Ascending aorta (tissue), 2 donors: Measurements from ENCODE around the gene ENO3. TPM values are rescaled to one million over a fixed set of nuclear protein-coding genes. Genes with fewer than 3 reads are reported as not detected.

ENCODE experiments used
- DNase-seq, 2 donors: peaks; one replicate each; pipeline ENCODE4 v3.0.0-alpha.2; 2019; ENCODE audit warnings: low spot score in 2 of 2
- H3K27ac ChIP-seq, 2 donors: fragments of 200-600 bp; sonication (generic); one replicate each; pipeline ENCODE4 v1.5.1; 2016 to 2017; ENCODE audit warnings: mild to moderate bottlenecking in 1 of 2
- H3K27me3 ChIP-seq: fragments of 200-600 bp; sonication (generic); one replicate; pipeline ENCODE4 v1.5.1; 2017
- H3K36me3 ChIP-seq, 2 donors: fragments of 200-600 bp; sonication (generic); one replicate each; pipeline ENCODE4 v1.5.1; 2016
- H3K4me1 ChIP-seq, 2 donors: fragments of 200-600 bp; sonication (generic); one replicate each; pipeline ENCODE4 v1.5.1; 2016 to 2017; ENCODE audit warnings: mild to moderate bottlenecking in 1 of 2
- H3K4me3 ChIP-seq, 2 donors: fragments of 200-600 bp; sonication (generic); one replicate each; pipeline ENCODE4 v1.5.1; 2016 to 2017; ENCODE audit warnings: mild to moderate bottlenecking in 1 of 2
- H3K9me3 ChIP-seq, 2 donors: fragments of 200-600 bp; sonication (generic); one replicate each; pipeline ENCODE4 v1.5.1; 2016
- intact Hi-C: fragments of 100-400 bp; cut with DNase I; formaldehyde crosslinking; loops from one replicate; pipeline ENCODE4 v1.15.1; 2023
- total RNA-seq: library from RNA; depleted of rRNA; stranded (reverse); fragments of >200 nt; gene quantifications from one replicate; pipeline ENCODE4 v1.1.0, GENCODE V29; 2016
- TF ChIP-seq, protein P1 (sequence below), 3 experiments: fragments of 200-600 bp in 2 of 3; fragments of 450-650 bp in 1 of 3; sonication (generic) in 2 of 3; IDR thresholded peaks; one replicate each; pipeline ENCODE4 v1.5.1; 2016 to 2019; ENCODE audit warnings: antibody characterized with exemption in 3 of 3, mild to moderate bottlenecking in 1 of 3, moderate library complexity in 1 of 3

Gene ENO3
- total RNA-seq, 1 donor from 2014 or later, result not detected

DNA sequence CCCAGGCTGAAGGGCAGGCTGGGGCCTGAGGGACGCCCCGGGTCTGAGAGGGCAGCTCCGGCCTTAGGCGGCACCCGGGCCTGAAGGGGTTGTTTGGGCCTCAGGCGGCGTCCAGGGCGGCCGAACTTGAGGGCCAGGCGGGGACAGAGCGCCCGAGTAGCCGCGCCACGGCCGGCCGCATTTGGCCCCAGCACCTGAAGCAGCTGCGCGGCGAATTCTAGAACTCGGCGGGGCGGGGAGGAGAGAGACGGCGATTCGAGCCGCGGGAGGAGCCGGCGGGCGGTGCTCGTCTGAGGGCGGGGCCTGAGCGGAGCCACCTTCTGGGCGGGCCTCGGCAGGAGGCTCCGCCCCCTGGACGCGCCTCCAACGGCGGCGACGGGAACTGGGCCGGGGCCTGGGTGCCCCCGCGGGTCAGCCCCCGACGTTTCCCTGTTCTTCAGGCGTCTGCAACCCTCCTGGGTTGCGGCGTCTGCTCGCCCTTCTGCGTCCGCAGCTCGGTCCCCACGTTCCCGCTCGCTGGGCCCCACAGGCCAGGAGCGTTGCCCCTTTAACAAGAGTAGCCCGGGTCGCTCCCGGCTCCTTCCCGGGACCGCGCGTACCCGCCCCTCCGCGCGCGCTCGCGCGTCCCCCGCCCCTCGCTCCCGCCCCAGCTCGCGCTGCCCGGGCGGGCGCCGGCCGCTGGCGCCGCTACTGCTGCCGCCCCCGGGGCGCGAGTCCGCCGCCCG lies 46.5 kb downstream of the ENO3 start, which contains the start of the genes INCA1 and KIF1C:
Gene INCA1 (minus strand): TSS at position 221 of the 725 bp plus-strand sequence. CDS start 3,085 bp downstream, outside the sequence.
Gene KIF1C (plus strand): TSS at position 649 of the 725 bp plus-strand sequence. CDS start 2,297 bp downstream, outside the sequence.
- peaks cover 6 to 17% of the 10 kb centered on the region in 2 donors for H3K4me1 ChIP-seq
- peak within 1 kb of the TSS; percentile 80 to 99 for H3K4me3 ChIP-seq
- TF ChIP-seq, protein P1, sequence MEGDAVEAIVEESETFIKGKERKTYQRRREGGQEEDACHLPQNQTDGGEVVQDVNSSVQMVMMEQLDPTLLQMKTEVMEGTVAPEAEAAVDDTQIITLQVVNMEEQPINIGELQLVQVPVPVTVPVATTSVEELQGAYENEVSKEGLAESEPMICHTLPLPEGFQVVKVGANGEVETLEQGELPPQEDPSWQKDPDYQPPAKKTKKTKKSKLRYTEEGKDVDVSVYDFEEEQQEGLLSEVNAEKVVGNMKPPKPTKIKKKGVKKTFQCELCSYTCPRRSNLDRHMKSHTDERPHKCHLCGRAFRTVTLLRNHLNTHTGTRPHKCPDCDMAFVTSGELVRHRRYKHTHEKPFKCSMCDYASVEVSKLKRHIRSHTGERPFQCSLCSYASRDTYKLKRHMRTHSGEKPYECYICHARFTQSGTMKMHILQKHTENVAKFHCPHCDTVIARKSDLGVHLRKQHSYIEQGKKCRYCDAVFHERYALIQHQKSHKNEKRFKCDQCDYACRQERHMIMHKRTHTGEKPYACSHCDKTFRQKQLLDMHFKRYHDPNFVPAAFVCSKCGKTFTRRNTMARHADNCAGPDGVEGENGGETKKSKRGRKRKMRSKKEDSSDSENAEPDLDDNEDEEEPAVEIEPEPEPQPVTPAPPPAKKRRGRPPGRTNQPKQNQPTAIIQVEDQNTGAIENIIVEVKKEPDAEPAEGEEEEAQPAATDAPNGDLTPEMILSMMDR (IDR thresholded peaks at IDR 0.05), result peak in 2 of 3 experiments; percentile 12 to 42
- H3K27me3 ChIP-seq, result no peaks in the 10 kb centered on the region
- H3K36me3 ChIP-seq, result peaks cover 14 to 19% of the 10 kb centered on the region in 2 donors
- no peaks in the 10 kb centered on the region for H3K9me3 ChIP-seq
- peak within 1 kb of the TSS; percentile 94 to 95 for H3K27ac ChIP-seq
- intact Hi-C loops, result loop anchor here (1.0 kb wide), 4 partner anchors 9 to 58 kb away; partner anchors contain the start of gene SPAG7
- DNase-seq, result peak; percentile 56 to 95

DNA sequence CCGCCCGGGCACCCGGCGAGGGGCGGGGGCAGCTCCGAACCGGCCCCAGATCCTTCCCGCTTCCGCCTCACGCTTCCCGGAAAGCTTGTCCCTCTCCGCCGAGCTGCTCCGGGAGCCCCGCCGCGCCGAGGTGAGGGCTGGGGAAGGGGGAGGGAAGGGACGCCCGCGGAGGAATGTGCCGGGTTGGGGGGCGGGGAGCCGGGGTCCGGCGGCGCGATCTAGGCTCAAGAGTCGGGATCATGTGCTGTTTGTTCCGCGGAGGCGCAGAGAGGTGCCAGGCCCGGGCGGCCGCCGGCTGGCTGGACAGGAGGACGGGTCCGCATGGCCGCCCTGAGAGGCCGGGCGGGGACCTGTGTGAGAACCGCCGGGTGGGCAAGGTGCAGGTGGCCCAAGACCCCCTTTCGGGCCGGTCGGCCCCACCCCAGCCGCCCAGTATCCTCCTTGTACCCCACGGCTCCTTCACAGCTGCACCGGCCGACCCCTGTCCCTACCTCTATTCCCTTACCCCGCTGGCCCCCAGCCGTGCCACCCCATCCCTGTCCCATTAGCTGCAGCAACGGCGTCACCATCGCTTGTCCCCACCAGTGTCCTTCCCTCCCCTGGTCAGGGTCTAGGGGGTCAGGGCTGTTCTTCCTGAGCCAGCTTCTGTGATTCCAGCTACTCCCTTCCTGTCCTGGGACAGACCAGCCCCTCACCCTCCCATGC lies 47.3 kb downstream of the ENO3 start:
- Histone ChIP-seq H3K4me1 (peaks cover 6 to 17% of the 10 kb centered on the region in 2 donors), H3K9me3 (no peaks in the 10 kb centered on the region), H3K27ac (peak overlapping the region; percentile 94 to 95), H3K27me3 (no peaks in the 10 kb centered on the region), H3K36me3 (peaks cover 22 to 26% of the 10 kb centered on the region in 2 donors), H3K4me3 (peak overlapping the region; percentile 80 to 99)
- TF ChIP-seq, protein P1 (IDR thresholded peaks at IDR 0.05), result no peak
- DNase-seq, result peak in 1 of 2 donors; percentile 77
- intact Hi-C loops, result no loop called here

DNA sequence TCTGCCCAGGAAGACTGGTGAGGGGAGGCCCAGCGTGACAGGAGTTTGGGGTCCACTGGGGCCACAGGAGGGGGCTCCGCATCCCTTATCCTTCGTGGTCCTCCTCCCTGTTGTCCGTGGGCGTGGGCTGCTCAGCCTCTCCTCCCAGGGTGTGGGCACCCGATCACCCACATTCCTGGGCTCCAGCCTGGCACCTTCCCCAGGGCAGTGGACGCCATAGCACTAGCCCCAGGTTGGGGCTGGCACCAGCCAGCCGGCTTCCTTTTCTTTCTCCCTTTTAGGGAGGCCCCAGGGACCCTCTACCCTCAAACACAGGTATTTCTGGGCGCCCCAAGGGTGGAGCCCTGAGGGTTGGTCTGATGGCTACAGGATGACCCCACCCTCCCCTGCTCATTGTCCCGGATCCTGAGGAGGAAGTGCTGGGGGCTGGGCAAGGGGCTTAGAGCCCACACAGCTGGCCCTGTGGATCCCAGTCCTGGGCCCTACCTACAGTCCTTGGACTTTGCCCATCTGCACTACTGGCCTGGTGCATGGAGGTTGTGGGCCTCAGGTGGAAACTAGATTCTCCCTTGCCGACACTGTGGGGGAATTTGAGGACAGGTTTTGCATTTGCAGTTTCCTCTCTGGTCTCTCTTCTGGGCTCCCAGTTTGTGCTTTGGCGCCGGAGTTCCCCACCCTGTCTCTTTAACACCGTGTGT lies 48.0 kb downstream of the ENO3 start:
- Histone ChIP-seq H3K4me3 (peak overlapping the region; percentile 80 to 99), H3K4me1 (peaks cover 6 to 17% of the 10 kb centered on the region in 2 donors), H3K27ac (peak overlapping the region; percentile 94 to 95), H3K27me3 (no peaks in the 10 kb centered on the region), H3K9me3 (no peaks in the 10 kb centered on the region), H3K36me3 (peaks cover 29 to 33% of the 10 kb centered on the region in 2 donors)
- TF ChIP-seq, protein P1 (IDR thresholded peaks at IDR 0.05), result no peak
- no peak for DNase-seq
- intact Hi-C loops, result no loop called here

DNA sequence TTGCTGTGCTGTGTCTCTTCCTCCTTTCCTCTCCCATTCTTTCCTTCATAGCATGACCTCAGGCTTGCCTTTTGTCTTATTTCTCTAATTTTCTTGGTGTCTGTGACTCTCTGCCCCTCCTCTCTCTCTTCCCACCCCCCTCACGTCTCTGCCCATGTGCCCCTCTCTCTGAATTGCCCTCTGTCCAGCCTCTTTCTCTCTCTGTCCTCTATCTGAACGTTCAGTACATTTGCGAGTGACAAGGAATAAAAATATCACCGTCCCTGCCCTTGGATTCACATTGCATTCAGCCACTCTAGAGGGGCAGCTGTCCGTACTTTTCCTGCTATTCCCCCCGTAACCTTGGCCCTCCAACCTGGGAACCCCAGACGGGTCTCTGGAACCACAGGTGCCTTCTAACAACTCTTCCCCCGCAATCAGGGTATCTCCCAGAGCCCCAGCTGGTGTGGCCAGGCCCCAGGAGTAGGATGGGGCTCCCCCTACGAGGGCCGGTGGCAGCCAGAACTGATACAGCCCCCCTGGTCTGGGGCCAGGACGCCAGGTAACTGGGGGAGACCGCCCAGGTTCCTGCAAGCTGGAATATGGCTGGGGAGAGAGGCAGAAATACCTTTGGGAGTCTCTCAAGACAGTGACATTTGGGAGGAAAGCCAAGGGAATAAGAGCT lies 48.6 kb downstream of the ENO3 start:
- intact Hi-C loops, result no loop called here
- H3K4me3 ChIP-seq, result peak overlapping the region; percentile 80 to 99
- peaks cover 35 to 39% of the 10 kb centered on the region in 2 donors for H3K36me3 ChIP-seq
- no peaks in the 10 kb centered on the region for H3K27me3 ChIP-seq
- H3K27ac ChIP-seq, result peak overlapping the region; percentile 94 to 95
- no peak for DNase-seq
- H3K4me1 ChIP-seq, result peaks cover 6 to 17% of the 10 kb centered on the region in 2 donors
- TF ChIP-seq, protein P1 (IDR thresholded peaks at IDR 0.05), result no peak
- H3K9me3 ChIP-seq, result no peaks in the 10 kb centered on the region

DNA sequence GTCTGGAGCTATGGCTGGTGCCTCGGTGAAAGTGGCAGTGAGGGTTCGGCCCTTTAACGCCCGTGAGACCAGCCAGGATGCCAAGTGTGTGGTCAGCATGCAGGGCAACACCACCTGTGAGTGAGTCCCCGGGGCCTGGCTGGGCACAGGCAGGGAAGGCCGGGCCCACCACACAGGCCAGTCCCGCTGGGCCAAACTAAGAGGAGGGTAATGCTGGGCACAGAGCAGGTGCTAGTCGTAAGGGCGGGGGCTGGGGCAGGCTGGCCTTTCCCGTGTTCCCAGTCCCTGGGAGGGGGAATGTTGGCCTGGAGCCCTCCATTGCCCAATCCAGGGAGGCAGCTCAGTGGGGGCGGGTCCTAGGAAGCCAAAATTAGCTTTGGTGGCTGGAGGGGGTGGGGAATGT lies 49.3 kb downstream of the ENO3 start:
- DNase-seq, result peak; percentile 63 to 92
- intact Hi-C loops, result no loop called here
- Histone ChIP-seq H3K4me3 (peak overlapping the region; percentile 80 to 99), H3K36me3 (peaks cover 42 to 46% of the 10 kb centered on the region in 2 donors), H3K27me3 (no peaks in the 10 kb centered on the region), H3K4me1 (peaks cover 6 to 17% of the 10 kb centered on the region in 2 donors), H3K9me3 (no peaks in the 10 kb centered on the region), H3K27ac (peak overlapping the region; percentile 94 to 95)
- TF ChIP-seq, protein P1 (IDR thresholded peaks at IDR 0.05), result no peak
